OCI-LY1 (cell line): ENCODE measurements around the gene MAP7D3.

ENCODE experiments used
- H2AFZ ChIP-seq: fragments of 200-600 bp; sonication (generic), shearing (Covaris generic); 2 replicates; pipeline ENCODE4 v1.6.0; 2014; ENCODE audit warnings: antibody characterized with exemption, mild to moderate bottlenecking, low read length
- H3F3A ChIP-seq: fragments of 200-600 bp; sonication (generic), shearing (Covaris generic); 2 replicates; pipeline ENCODE4 v1.6.0; 2014; ENCODE audit warnings: mild to moderate bottlenecking, antibody characterized with exemption, low read length, moderate library complexity; ENCODE audit not compliant: insufficient read depth
- H3K27ac ChIP-seq: fragments of 200-600 bp; sonication (generic); 2 replicates; pipeline ENCODE4 v1.5.1; 2014; ENCODE audit warnings: low read length, mixed run types, mild to moderate bottlenecking, low read depth; ENCODE audit not compliant: poor library complexity, severe bottlenecking
- H3K27me3 ChIP-seq: fragments of 200-600 bp; sonication (generic); 2 replicates; pipeline ENCODE4 v1.6.0; 2014; ENCODE audit warnings: antibody characterized with exemption, mild to moderate bottlenecking, low read length, moderate library complexity; ENCODE audit not compliant: insufficient read depth
- H3K36me3 ChIP-seq: fragments of 200-600 bp; sonication (generic); 2 replicates; pipeline ENCODE4 v1.6.1; 2014; ENCODE audit warnings: mild to moderate bottlenecking, antibody characterized with exemption, low read length, moderate library complexity, mixed read lengths; ENCODE audit not compliant: insufficient read depth
- H3K4me1 ChIP-seq: fragments of 200-600 bp; sonication (generic); 2 replicates; pipeline ENCODE4 v1.5.1; 2014; ENCODE audit warnings: mild to moderate bottlenecking, low read length, moderate library complexity; ENCODE audit not compliant: insufficient read depth, severe bottlenecking
- H3K4me2 ChIP-seq: fragments of 200-600 bp; sonication (generic), shearing (Covaris generic); 2 replicates; pipeline ENCODE4 v1.6.1; 2014; ENCODE audit warnings: low read length
- H3K4me3 ChIP-seq: fragments of 200-600 bp; sonication (generic); 2 replicates; pipeline ENCODE4 v1.5.1; 2014; ENCODE audit warnings: low read length, low read depth, mild to moderate bottlenecking, mixed read lengths; ENCODE audit not compliant: poor library complexity, severe bottlenecking
- H3K79me2 ChIP-seq: fragments of 200-600 bp; shearing (Covaris generic); 2 replicates; pipeline ENCODE4 v1.6.1; 2016; ENCODE audit warnings: mixed run types, low read length, mixed read lengths; ENCODE audit not compliant: insufficient read depth
- H3K9ac ChIP-seq: fragments of 200-600 bp; sonication (generic), shearing (Covaris generic); 2 replicates; pipeline ENCODE4 v1.6.1; 2014; ENCODE audit warnings: mild to moderate bottlenecking, low read length, mixed read lengths
- H3K9me2 ChIP-seq: fragments of 200-600 bp; sonication (generic), shearing (Covaris generic); 2 replicates; pipeline ENCODE4 v1.6.1; 2014; ENCODE audit warnings: low read depth, mild to moderate bottlenecking, low read length, mixed read lengths
- H3K9me3 ChIP-seq: fragments of 200-600 bp; shearing (Covaris generic); 2 replicates; pipeline ENCODE4 v1.6.1; 2014; ENCODE audit warnings: low read length, mixed read lengths
- H4K20me1 ChIP-seq: fragments of 200-600 bp; sonication (generic), shearing (Covaris generic); 2 replicates; pipeline ENCODE4 v1.6.0; 2016; ENCODE audit warnings: mild to moderate bottlenecking, low read length; ENCODE audit not compliant: insufficient read depth
- EZH2 ChIP-seq: fragments of 200-600 bp; sonication (generic), shearing (Covaris generic); IDR thresholded peaks from 2 replicates; pipeline ENCODE4 v1.8.0; 2017; ENCODE audit warnings: borderline replicate concordance, mixed run types, mild to moderate bottlenecking, antibody characterized with exemption, low read length, moderate library complexity, mixed read lengths
- TF ChIP-seq, protein P1 (sequence below): fragments of 200-600 bp; sonication (generic), shearing (Covaris generic); IDR thresholded peaks from 2 replicates; pipeline ENCODE4 v1.5.1; 2017; ENCODE audit warnings: mild to moderate bottlenecking, antibody characterized with exemption, low read length, moderate library complexity, mixed read lengths

Gene MAP7D3

DNA sequence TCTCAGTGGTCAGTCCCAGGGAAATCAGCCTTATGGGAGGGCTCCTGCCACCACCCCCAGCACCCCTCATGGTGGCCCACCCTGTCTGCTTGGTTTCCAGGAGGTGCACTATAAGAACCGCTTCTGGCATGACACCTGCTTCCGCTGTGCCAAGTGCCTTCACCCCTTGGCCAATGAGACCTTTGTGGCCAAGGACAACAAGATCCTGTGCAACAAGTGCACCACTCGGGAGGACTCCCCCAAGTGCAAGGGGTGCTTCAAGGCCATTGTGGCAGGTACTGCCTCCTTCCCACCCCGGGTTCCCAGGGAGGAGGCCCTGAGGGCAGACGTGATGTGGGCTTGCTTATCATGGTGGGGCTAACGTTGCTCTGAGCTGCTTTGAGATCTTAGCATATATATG is 44.3 kb downstream of the MAP7D3 start:
- Histone ChIP-seq H3K9me3 (no peaks in the 10 kb centered on the region), H3K79me2 (no peaks in the 10 kb centered on the region), H3K4me1 (peaks cover 6% of the 10 kb centered on the region), H3K9ac (no peak overlapping the region), H3K36me3 (no peaks in the 10 kb centered on the region), H3K27ac (no peak overlapping the region), H3K4me3 (no peak overlapping the region), H2AFZ (no peak overlapping the region), H3K27me3 (no peaks in the 10 kb centered on the region), H4K20me1 (no peaks in the 10 kb centered on the region), H3K9me2 (no peaks in the 10 kb centered on the region), H3F3A (no peaks in the 10 kb centered on the region), H3K4me2 (no peak overlapping the region)
- TF ChIP-seq, protein P1, sequence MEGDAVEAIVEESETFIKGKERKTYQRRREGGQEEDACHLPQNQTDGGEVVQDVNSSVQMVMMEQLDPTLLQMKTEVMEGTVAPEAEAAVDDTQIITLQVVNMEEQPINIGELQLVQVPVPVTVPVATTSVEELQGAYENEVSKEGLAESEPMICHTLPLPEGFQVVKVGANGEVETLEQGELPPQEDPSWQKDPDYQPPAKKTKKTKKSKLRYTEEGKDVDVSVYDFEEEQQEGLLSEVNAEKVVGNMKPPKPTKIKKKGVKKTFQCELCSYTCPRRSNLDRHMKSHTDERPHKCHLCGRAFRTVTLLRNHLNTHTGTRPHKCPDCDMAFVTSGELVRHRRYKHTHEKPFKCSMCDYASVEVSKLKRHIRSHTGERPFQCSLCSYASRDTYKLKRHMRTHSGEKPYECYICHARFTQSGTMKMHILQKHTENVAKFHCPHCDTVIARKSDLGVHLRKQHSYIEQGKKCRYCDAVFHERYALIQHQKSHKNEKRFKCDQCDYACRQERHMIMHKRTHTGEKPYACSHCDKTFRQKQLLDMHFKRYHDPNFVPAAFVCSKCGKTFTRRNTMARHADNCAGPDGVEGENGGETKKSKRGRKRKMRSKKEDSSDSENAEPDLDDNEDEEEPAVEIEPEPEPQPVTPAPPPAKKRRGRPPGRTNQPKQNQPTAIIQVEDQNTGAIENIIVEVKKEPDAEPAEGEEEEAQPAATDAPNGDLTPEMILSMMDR: no peak
- no peak for TF ChIP-seq EZH2

DNA sequence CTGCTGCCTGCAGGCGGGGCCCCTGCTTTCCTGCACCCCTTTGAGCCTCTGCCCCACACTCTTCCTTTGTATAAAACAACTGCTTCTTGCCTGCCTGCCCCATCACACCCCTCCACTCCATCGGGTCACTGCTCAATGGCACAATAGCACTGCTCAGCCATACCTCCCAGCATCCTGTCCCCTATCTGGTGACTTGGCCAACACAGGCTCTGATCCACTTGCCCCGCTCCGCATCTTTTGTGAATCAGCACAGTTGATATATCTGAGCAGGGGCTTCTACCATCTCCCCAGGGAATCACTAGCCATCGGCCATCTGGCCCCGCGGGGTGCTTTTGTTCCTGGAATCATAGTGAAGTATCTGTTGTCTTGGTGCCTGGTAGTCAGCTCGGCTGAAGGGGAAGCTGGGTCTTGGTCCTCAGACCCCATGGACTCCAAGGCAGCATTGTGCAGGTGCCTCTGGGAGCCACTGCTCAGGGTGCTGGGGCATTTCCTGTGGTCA is 45.3 kb downstream of the MAP7D3 start:
- Histone ChIP-seq H3F3A (no peaks in the 10 kb centered on the region), H3K9ac (no peak overlapping the region), H3K9me3 (no peaks in the 10 kb centered on the region), H3K4me2 (no peak overlapping the region), H3K27me3 (no peaks in the 10 kb centered on the region), H3K4me1 (peaks cover 6% of the 10 kb centered on the region), H3K79me2 (no peaks in the 10 kb centered on the region), H2AFZ (no peak overlapping the region), H3K36me3 (no peaks in the 10 kb centered on the region), H3K27ac (no peak overlapping the region), H3K4me3 (no peak overlapping the region), H3K9me2 (no peaks in the 10 kb centered on the region), H4K20me1 (no peaks in the 10 kb centered on the region)
- TF ChIP-seq EZH2: no peak
- TF ChIP-seq, protein P1: no peak

DNA sequence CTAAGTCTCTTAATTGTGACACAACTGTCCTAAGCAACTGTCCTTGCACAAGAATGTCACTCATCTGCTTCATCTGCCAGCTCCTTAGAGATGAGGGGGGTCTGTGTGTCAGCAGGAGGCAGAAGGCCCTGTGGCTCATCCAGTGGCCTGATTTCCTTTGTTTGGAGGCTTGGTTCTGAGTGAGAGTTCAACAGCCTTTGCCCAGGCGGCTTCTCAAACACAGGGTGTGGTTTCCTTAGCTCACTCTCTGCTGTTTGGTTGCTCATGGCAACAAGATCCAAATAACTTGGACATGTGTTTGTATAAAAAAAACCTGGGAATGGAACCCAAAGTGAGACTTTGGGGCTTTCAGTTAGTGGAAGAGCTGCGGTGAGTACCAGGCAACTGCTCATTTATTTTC is 46.6 kb downstream of the MAP7D3 start:
- Histone ChIP-seq H3K27ac (no peak overlapping the region), H3K9me2 (no peaks in the 10 kb centered on the region), H3K9ac (no peak overlapping the region)

More for the DNA sequence above, 46.6 kb downstream of the MAP7D3 start:
- H3K9me3 ChIP-seq: no peaks in the 10 kb centered on the region
- no peaks in the 10 kb centered on the region for H3K36me3 ChIP-seq
- H3F3A ChIP-seq: no peaks in the 10 kb centered on the region
- no peaks in the 10 kb centered on the region for H3K4me1 ChIP-seq
- H3K79me2 ChIP-seq: no peaks in the 10 kb centered on the region
- H3K4me3 ChIP-seq: no peak overlapping the region
- TF ChIP-seq, protein P1: no peak
- TF ChIP-seq EZH2: no peak
- H3K4me2 ChIP-seq: no peak overlapping the region
- H4K20me1 ChIP-seq: no peaks in the 10 kb centered on the region
- H2AFZ ChIP-seq: no peak overlapping the region
- H3K27me3 ChIP-seq: no peaks in the 10 kb centered on the region
